H1 (cell line): ENCODE data around the gene ANKRD65. TPM values are rescaled to one million over a fixed set of nuclear protein-coding genes. Genes with fewer than 3 reads are reported as not detected.

ENCODE experiments used
- CTCF ChIA-PET: fragments of 300-600 bp; sonication (Branson Sonifier 250); formaldehyde crosslinking; loops from one replicate; lab custom pipeline; 2021; ENCODE audit not compliant: partially characterized antibody; lab: Charles Lee
- POLR2A ChIA-PET: fragments of 300-600 bp; sonication (Branson Sonifier 250); formaldehyde crosslinking; loops from one replicate; lab custom pipeline; 2021; ENCODE audit warnings: inconsistent platforms; ENCODE audit not compliant: partially characterized antibody; lab: Charles Lee
- DNase-seq, 2 experiments: peaks; one replicate each; pipeline versions ENCODE4 v3.0.0 to v3.0.0-alpha.2; 2010 to 2022; ENCODE audit warnings: low spot score in 2 of 2, low read depth in 1 of 2, mixed read lengths in 1 of 2
- FAIRE-seq: peaks from 2 replicates; lab custom pipeline; 2011; peaks lifted over from hg19 to GRCh38; lab: Jason Lieb, UNC
- H2AFZ ChIP-seq: 2 replicates; pipeline ENCODE4 v1.8.1; 2012; ENCODE audit warnings: low read length, inconsistent platforms
- H2AK5ac ChIP-seq: 2 replicates; pipeline ENCODE4 v1.6.1; 2013; ENCODE audit warnings: low read depth, low read length
- H2BK120ac ChIP-seq: replicated peaks from 2 replicates; pipeline ENCODE3; 2013; ENCODE audit warnings: low read depth, low read length, inconsistent platforms
- H2BK12ac ChIP-seq: 2 replicates; pipeline ENCODE4 v1.6.1; 2013; ENCODE audit warnings: low read depth, low read length
- H2BK15ac ChIP-seq: 2 replicates; pipeline ENCODE4 v1.6.1; 2013; ENCODE audit warnings: low read length
- H2BK20ac ChIP-seq: 2 replicates; pipeline ENCODE4 v1.6.1; 2013; ENCODE audit warnings: low read length
- H2BK5ac ChIP-seq: 2 replicates; pipeline ENCODE4 v1.6.1; 2013; ENCODE audit warnings: low read depth, low read length
- H3K14ac ChIP-seq: 2 replicates; pipeline ENCODE4 v1.6.1; 2013; ENCODE audit warnings: inconsistent platforms; ENCODE audit not compliant: insufficient read length
- H3K18ac ChIP-seq: 2 replicates; pipeline ENCODE4 v1.6.1; 2013; ENCODE audit warnings: low read length; ENCODE audit errors: extremely low read depth
- H3K23ac ChIP-seq: 2 replicates; pipeline ENCODE4 v1.6.1; 2013; ENCODE audit warnings: inconsistent platforms; ENCODE audit not compliant: insufficient read length
- H3K23me2 ChIP-seq: 2 replicates; pipeline ENCODE4 v1.6.1; 2013; ENCODE audit warnings: low read depth, low read length
- H3K27ac ChIP-seq: 2 replicates; pipeline ENCODE4 v1.6.1; 2011; ENCODE audit warnings: low read depth, low read length, inconsistent platforms
- H3K27me3 ChIP-seq, 4 experiments: replicated peaks in 1 of 4; 1 replicate in 1 of 4; 2 replicates in 3 of 4; pipeline versions ENCODE4 v1.6.1 to v1.8.1; 2011 to 2013; ENCODE audit warnings: low read length in 3 of 4, mild to moderate bottlenecking in 3 of 4, inconsistent platforms in 2 of 4, mixed read lengths in 2 of 4, moderate library complexity in 1 of 4; ENCODE audit not compliant: control insufficient read depth in 3 of 4, insufficient read depth in 3 of 4; ENCODE audit errors: extremely low read depth in 1 of 4
- H3K36me3 ChIP-seq, 4 experiments: 2 replicates each; pipeline versions ENCODE4 v1.6.1 to v1.8.1; 2011 to 2013; ENCODE audit warnings: mild to moderate bottlenecking in 4 of 4, low read length in 3 of 4, moderate library complexity in 2 of 4, control low read depth in 1 of 4, inconsistent platforms in 1 of 4; ENCODE audit not compliant: insufficient read depth in 4 of 4, control insufficient read depth in 2 of 4
- H3K4ac ChIP-seq: replicated peaks from 2 replicates; pipeline ENCODE3; 2013; ENCODE audit warnings: low read length, low read depth, mixed read lengths, inconsistent platforms; ENCODE audit not compliant: insufficient read length
- H3K4me1 ChIP-seq, 4 experiments: replicated peaks in 1 of 4; 1 replicate in 1 of 4; 2 replicates in 3 of 4; pipeline versions ENCODE4 v1.6.1 to v1.8.1; 2011 to 2013; ENCODE audit warnings: low read length in 3 of 4, inconsistent platforms in 2 of 4, mixed read lengths in 1 of 4; ENCODE audit not compliant: insufficient read depth in 4 of 4, control insufficient read depth in 3 of 4
- H3K4me2 ChIP-seq, 2 experiments: 2 replicates each; pipeline versions ENCODE4 v1.6.1 to v1.8.1; 2011 to 2013; ENCODE audit warnings: low read depth in 2 of 2, low read length in 2 of 2, control low read depth in 1 of 2, inconsistent platforms in 1 of 2, mild to moderate bottlenecking in 1 of 2; ENCODE audit not compliant: insufficient read depth in 1 of 2
- H3K4me3 ChIP-seq, 4 experiments: fragments of 200-600, 300-600 bp in 1 of 4; sonication (generic), shearing (Covaris generic), sonication (Bioruptor Twin) in 1 of 4; 2 replicates each; pipeline versions ENCODE4 v1.5.1 to v1.8.1; 2011 to 2016; ENCODE audit warnings: low read length in 4 of 4, low read depth in 3 of 4, control low read depth in 2 of 4, inconsistent platforms in 2 of 4, mild to moderate bottlenecking in 2 of 4, mixed read lengths in 1 of 4, moderate library complexity in 1 of 4; ENCODE audit not compliant: insufficient read depth in 2 of 4; ENCODE audit errors: extremely low read depth in 1 of 4
- H3K56ac ChIP-seq: replicated peaks from 2 replicates; pipeline ENCODE3; 2013; ENCODE audit warnings: low read depth, mild to moderate bottlenecking, mixed read lengths, low read length, inconsistent platforms; ENCODE audit not compliant: insufficient read length
- H3K79me1 ChIP-seq: 2 replicates; pipeline ENCODE4 v1.6.1; 2013; ENCODE audit warnings: low read depth, low read length, control low read depth
- H3K79me2 ChIP-seq, 2 experiments: 2 replicates each; pipeline versions ENCODE4 v1.6.1 to v1.8.1; 2012 to 2013; ENCODE audit warnings: low read length in 2 of 2, mild to moderate bottlenecking in 2 of 2, inconsistent platforms in 1 of 2; ENCODE audit not compliant: insufficient read depth in 2 of 2, control insufficient read depth in 1 of 2
- H3K9ac ChIP-seq, 4 experiments: replicated peaks in 1 of 4; 1 replicate in 1 of 4; 2 replicates in 3 of 4; pipeline versions ENCODE4 v1.6.1 to v1.8.1; 2011 to 2013; ENCODE audit warnings: low read depth in 3 of 4, low read length in 3 of 4, control low read depth in 2 of 4, mild to moderate bottlenecking in 2 of 4, moderate library complexity in 2 of 4, inconsistent platforms in 1 of 4; ENCODE audit errors: extremely low read depth in 1 of 4
- H3K9me3 ChIP-seq, 2 experiments: 2 replicates each; pipeline versions ENCODE4 v1.6.1 to v1.8.1; 2012 to 2013; ENCODE audit warnings: mild to moderate bottlenecking in 2 of 2, moderate library complexity in 2 of 2, control low read depth in 1 of 2, inconsistent platforms in 1 of 2, low read depth in 1 of 2, low read length in 1 of 2, mixed read lengths in 1 of 2; ENCODE audit not compliant: insufficient read depth in 2 of 2
- H4K20me1 ChIP-seq, 2 experiments: replicated peaks in 1 of 2; 2 replicates each; pipeline versions ENCODE3 to v1.8.1; 2011 to 2013; ENCODE audit warnings: inconsistent platforms in 2 of 2, low read length in 2 of 2, mild to moderate bottlenecking in 1 of 2; ENCODE audit not compliant: insufficient read depth in 2 of 2, control insufficient read depth in 1 of 2
- H4K5ac ChIP-seq: 2 replicates; pipeline ENCODE4 v1.6.1; 2013; ENCODE audit warnings: low read length, low read depth, mixed read lengths, inconsistent platforms; ENCODE audit not compliant: insufficient read length
- H4K8ac ChIP-seq: 2 replicates; pipeline ENCODE4 v1.8.0; 2013; ENCODE audit warnings: mild to moderate bottlenecking, moderate library complexity, low read length, inconsistent platforms; ENCODE audit not compliant: insufficient read depth; ENCODE audit errors: extremely low read depth
- H4K91ac ChIP-seq: replicated peaks from 2 replicates; pipeline ENCODE3; 2013; ENCODE audit warnings: low read length, mixed read lengths, inconsistent platforms; ENCODE audit not compliant: insufficient read length
- CBX5 ChIP-seq: fragments of 300-800, 300-1000 bp; sonication (generic); IDR thresholded peaks from 2 replicates; pipeline ENCODE4 v1.7.1; 2016; ENCODE audit warnings: antibody characterized with exemption, low read length, low read depth
- CBX8 ChIP-seq: fragments of 300-800, 300-1000 bp; sonication (generic); IDR thresholded peaks from 2 replicates; pipeline ENCODE4 v1.7.1; 2016; ENCODE audit warnings: low read depth, low read length, borderline replicate concordance
- CEBPB ChIP-seq: IDR thresholded peaks from 2 replicates; pipeline ENCODE4 v1.6.1; 2012; ENCODE audit warnings: low read depth, low read length
- FOSL1 ChIP-seq: IDR thresholded peaks from 2 replicates; pipeline ENCODE4 v1.6.1; 2011; ENCODE audit warnings: mild to moderate bottlenecking, low read depth, low read length, moderate library complexity; ENCODE audit not compliant: insufficient read depth
- KDM1A ChIP-seq: fragments of 200-600, 300-600 bp; sonication (generic); IDR thresholded peaks from 2 replicates; pipeline ENCODE4 v1.7.1; 2016; ENCODE audit warnings: mild to moderate bottlenecking, low read length, borderline replicate concordance
- RAD21 ChIP-seq, 2 experiments: IDR thresholded peaks in 1 of 2; conservative IDR thresholded peaks in 1 of 2; 2 replicates each; pipeline ENCODE4 v1.6.1; 2011; ENCODE audit warnings: low read depth in 2 of 2, low read length in 2 of 2, improper control_type of control experiment in 1 of 2, inconsistent platforms in 1 of 2, mild to moderate bottlenecking in 1 of 2, moderate library complexity in 1 of 2
- SIX5 ChIP-seq: IDR thresholded peaks from 2 replicates; pipeline ENCODE4 v1.6.1; 2011; ENCODE audit warnings: mild to moderate bottlenecking, low read depth, low read length
- SUZ12 ChIP-seq: fragments of 200-600 bp; sonication (generic); IDR thresholded peaks from 2 replicates; pipeline ENCODE4 v1.6.1; 2012; ENCODE audit warnings: mild to moderate bottlenecking, inconsistent platforms, low read length, moderate library complexity, mixed read lengths
- TEAD4 ChIP-seq: IDR thresholded peaks from 2 replicates; pipeline ENCODE4 v1.6.1; 2012; ENCODE audit warnings: low read depth, low read length, inconsistent platforms, mixed read lengths
- ZNF274 ChIP-seq: IDR thresholded peaks from 2 replicates; pipeline ENCODE4 v1.7.0; 2012; ENCODE audit warnings: low read length, borderline replicate concordance; ENCODE audit errors: extremely low read depth
- WGBS, 2 experiments: shearing (Covaris generic) in 1 of 2; methylation state at CpG; one replicate each; pipeline versions ENCODE4 v1.1.6 to v1.1.7; 2013 to 2015; ENCODE audit warnings: low lambda C conversion rate in 2 of 2, mixed read lengths in 2 of 2, inconsistent platforms in 1 of 2, low coverage in 1 of 2, missing lambda C conversion rate in 1 of 2; ENCODE audit not compliant: insufficient replicate concordance in 2 of 2, insufficient coverage in 1 of 2, insufficient read length in 1 of 2; ENCODE audit errors: extremely low coverage in 1 of 2, missing lambda C conversion rate in 1 of 2; 5-methylcytosine and 5-hydroxymethylcytosine counted together
- polyA plus RNA-seq, 7 experiments: library from polyadenylated mRNA; depleted of rRNA in 3 of 7; stranded (reverse) in 5 of 7; unstranded in 2 of 7; fragments of >200 nt in 5 of 7; fragments of 200-250 nt in 2 of 7; gene quantifications; 1 replicate in 5 of 7; 2 replicates in 1 of 7; 4 replicates in 1 of 7; pipeline versions ENCODE4 v1.2.1 to v1.2.3, GENCODE V29; 2011 to 2013; ENCODE audit warnings: missing spikeins in 2 of 7, mixed read lengths in 2 of 7
- total RNA-seq: library from RNA; stranded (reverse); fragmentation: NEBNext Ultra II Directional; extraction: Animal tissue kit (Norgen Biotek cat#: 25700); gene quantifications from 2 replicates; pipeline ENCODE4 v1.2.1, GENCODE V29; 2021

ANKRD65 gene
- total and polyA plus RNA-seq, 2 of the 8 experiments (the other 6 are each of a cell fraction or from before 2014, with no cell fraction given): 1.8 to 2.0 TPM

DNA sequence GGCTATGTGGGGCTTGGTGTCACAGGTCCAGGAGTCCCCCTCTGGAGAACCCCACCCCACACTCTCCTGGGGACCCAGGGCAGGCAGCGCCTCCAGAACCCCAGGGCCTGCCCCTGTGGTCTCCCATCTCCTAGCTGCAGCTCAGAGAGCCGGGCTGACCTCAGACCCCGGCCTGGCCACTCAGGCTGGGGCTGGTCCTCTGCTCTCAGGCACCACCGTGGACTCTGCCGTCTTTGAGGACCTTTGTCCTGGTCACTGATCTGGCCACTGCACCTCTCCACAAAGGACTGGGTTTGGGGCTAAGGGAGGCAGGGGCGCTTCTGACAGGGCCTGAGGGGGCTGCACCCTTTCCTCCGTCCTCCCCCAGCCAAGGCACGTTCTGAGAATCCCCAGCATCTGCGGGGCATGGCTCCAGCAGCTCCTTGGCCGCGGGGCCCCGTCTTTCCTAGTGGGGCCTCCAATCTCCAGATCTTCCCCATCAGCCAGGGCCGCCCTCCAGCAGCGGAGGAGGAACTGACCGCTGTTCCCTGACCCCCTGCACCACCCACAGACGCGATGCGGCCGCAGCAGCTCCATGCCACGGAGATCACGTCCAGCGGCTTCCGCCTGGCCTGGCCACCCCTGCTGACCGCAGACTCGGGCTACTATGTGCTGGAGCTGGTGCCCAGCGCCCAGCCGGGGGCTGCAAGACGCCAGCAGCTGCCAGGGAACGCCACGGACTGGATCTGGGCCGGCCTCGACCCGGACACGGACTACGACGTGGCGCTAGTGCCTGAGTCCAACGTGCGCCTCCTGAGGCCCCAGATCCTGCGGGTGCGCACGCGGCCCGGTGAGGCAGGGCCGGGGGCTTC lies 17.7 kb upstream of the ANKRD65 start:
- H3K23me2 ChIP-seq: peaks cover 13% of the 10 kb centered on the region; the same call in 1 of the 2 replicates
- H3K27ac ChIP-seq: no peak overlapping the region
- CTCF ChIA-PET: interaction anchor here (0.6 to 4.3 kb wide), 12 partner anchors 8 to 608 kb away, joined by 3 to 36 read pairs (median 4); partner anchors contain the start of genes ATAD3C and CCNL2
- no peak overlapping the region for H2AK5ac ChIP-seq
- peaks cover 0 to 3% (median 0%) of the 10 kb centered on the region in 4 experiments; a peak in 2 of 7 replicates for H3K27me3 ChIP-seq
- FAIRE-seq (no peak), DNase-seq (no peak)
- H2AFZ ChIP-seq: no peak overlapping the region
- peaks cover 0 to 23% (median 20%) of the 10 kb centered on the region in 4 experiments; a peak in 6 of 7 replicates for H3K4me1 ChIP-seq
- H4K8ac ChIP-seq: peak overlapping the region; percentile 57
- no peaks in the 10 kb centered on the region for H3K79me1 ChIP-seq
- H2BK12ac ChIP-seq: no peak overlapping the region; the same call in 1 of the 2 replicates
- H3K18ac ChIP-seq: no peak overlapping the region
- peaks cover 0 to 8% of the 10 kb centered on the region in 2 experiments; a peak in 1 of 4 replicates for H3K79me2 ChIP-seq
- POLR2A ChIA-PET: interaction anchor here (0.6 to 22.9 kb wide), 9 partner anchors 8 to 91 kb away, joined by 3 to 515 read pairs (median 3); partner anchors contain the start of genes ANKRD65, CCNL2, DVL1 and MRPL20
- H4K20me1 ChIP-seq: peaks cover 4 to 7% of the 10 kb centered on the region in 2 experiments
- H2BK20ac ChIP-seq: no peak overlapping the region
- no peak overlapping the region for H3K9ac ChIP-seq
- H3K9me3 ChIP-seq: no peaks in the 10 kb centered on the region
- H3K36me3 ChIP-seq: peaks cover 0 to 7% (median 0%) of the 10 kb centered on the region in 4 experiments; a peak in 1 of 8 replicates
- no peak overlapping the region for H4K5ac ChIP-seq
- no peak overlapping the region for H3K14ac ChIP-seq
- no peak overlapping the region for H3K4me2 ChIP-seq
- H3K56ac ChIP-seq: no peak overlapping the region
- 93% methylated on average over 34 of the region's 45 CpGs; no CpG with 5 or more reads in 1 of the 2 experiments for WGBS, 2 experiments
- H4K91ac ChIP-seq: no peak overlapping the region
- H3K4ac ChIP-seq: no peak overlapping the region
- H2BK5ac ChIP-seq: no peak overlapping the region
- no peak overlapping the region for H3K23ac ChIP-seq
- no peak overlapping the region for H2BK15ac ChIP-seq
- no peak overlapping the region for H2BK120ac ChIP-seq
- H3K4me3 ChIP-seq: no peak overlapping the region
- TF ChIP-seq RAD21 (IDR thresholded peaks at IDR 0.05 in 1 of 2, conservative IDR thresholded peaks at IDR 0.05 in 1 of 2; ENCODE audit: low read depth in 2 of 2, low read length in 2 of 2): no peak
- TF ChIP-seq CBX5: no peak
- TF ChIP-seq CBX8: no peak
- no peak for TF ChIP-seq TEAD4
- no peak for TF ChIP-seq FOSL1
- no peak for TF ChIP-seq ZNF274
- no peak for TF ChIP-seq KDM1A
- TF ChIP-seq SUZ12: no peak
- TF ChIP-seq SIX5: no peak
- TF ChIP-seq CEBPB: no peak
